Gastroesophageal sphincter (tissue), 4 donors: Measurements from ENCODE around the gene DBR1. TPM values are rescaled to one million over a fixed set of nuclear protein-coding genes. Genes with fewer than 3 reads are reported as not detected.
A peak's percentile ranks its signal among the peaks of the same experiment; 100 is the strongest.

ENCODE experiments used
- ATAC-seq: fragments of 150-250 bp; one replicate; pipeline ENCODE4 v1.9.1; 2016; ENCODE audit warnings: mild to moderate bottlenecking, moderate library complexity
- H3K27ac ChIP-seq, 4 donors: fragments of 200-600 bp; sonication (generic) in 3 of 4; 1 replicate in 3 of 4; 2 replicates in 1 of 4; pipeline ENCODE4 v1.5.1; 2016 to 2019
- H3K27me3 ChIP-seq: fragments of 200-600 bp; sonication (generic); one replicate; pipeline ENCODE4 v1.5.1; 2019
- H3K36me3 ChIP-seq, 2 donors: fragments of 200-600 bp; sonication (generic); one replicate each; pipeline ENCODE4 v1.5.1; 2019; ENCODE audit warnings: control low read depth in 1 of 2
- H3K4me1 ChIP-seq, 3 donors: fragments of 200-600 bp; sonication (generic); 1 replicate in 2 of 3; 2 replicates in 1 of 3; pipeline ENCODE4 v1.5.1; 2016 to 2019; ENCODE audit warnings: control low read depth in 2 of 3
- H3K4me3 ChIP-seq, 2 donors: fragments of 200-600 bp; sonication (generic); one replicate each; pipeline ENCODE4 v1.5.1; 2019; ENCODE audit warnings: mild to moderate bottlenecking in 1 of 2, moderate library complexity in 1 of 2
- H3K9me3 ChIP-seq, 3 donors: fragments of 200-600 bp; sonication (generic); one replicate each; pipeline ENCODE4 v1.5.1; 2017 to 2019; ENCODE audit warnings: control low read depth in 2 of 3
- EP300 ChIP-seq: sonication (generic); formaldehyde crosslinking; IDR thresholded peaks from one replicate; pipeline ENCODE4 v1.6.1; 2017; ENCODE audit warnings: antibody characterized with exemption, mild to moderate bottlenecking
- POLR2A ChIP-seq, 2 donors: fragments of 450-650 bp; IDR thresholded peaks; one replicate each; pipeline ENCODE4 v1.6.1; 2017; ENCODE audit warnings: antibody characterized with exemption in 2 of 2, mild to moderate bottlenecking in 2 of 2, moderate library complexity in 1 of 2
- POLR2AphosphoS5 ChIP-seq: sonication (generic); formaldehyde crosslinking; IDR thresholded peaks from one replicate; pipeline ENCODE4 v1.6.1; 2017; ENCODE audit warnings: antibody characterized with exemption
- WGBS, 2 donors: methylation state at CpG; one replicate each; pipeline ENCODE4 v1.1.5; 2018; ENCODE audit warnings: low coverage in 1 of 2; 5-methylcytosine and 5-hydroxymethylcytosine counted together
- total RNA-seq, 4 donors: library from RNA; depleted of rRNA; stranded (reverse); fragments of >200 nt; gene quantifications; one replicate each; pipeline ENCODE4 v1.1.0, GENCODE V29; 2016
- TF ChIP-seq, protein P1 (sequence below), 4 experiments: fragments of 200-600 bp in 2 of 4; fragments of 450-650 bp in 2 of 4; sonication (generic) in 1 of 4; IDR thresholded peaks; one replicate each; pipeline ENCODE4 v1.5.1; 2017 to 2019; ENCODE audit warnings: antibody characterized with exemption in 4 of 4, mild to moderate bottlenecking in 2 of 4, moderate library complexity in 2 of 4

The DBR1 gene
- total RNA-seq, 4 donors from 2014 or later = 11.2 to 16.4 (median 14.2) TPM

DNA sequence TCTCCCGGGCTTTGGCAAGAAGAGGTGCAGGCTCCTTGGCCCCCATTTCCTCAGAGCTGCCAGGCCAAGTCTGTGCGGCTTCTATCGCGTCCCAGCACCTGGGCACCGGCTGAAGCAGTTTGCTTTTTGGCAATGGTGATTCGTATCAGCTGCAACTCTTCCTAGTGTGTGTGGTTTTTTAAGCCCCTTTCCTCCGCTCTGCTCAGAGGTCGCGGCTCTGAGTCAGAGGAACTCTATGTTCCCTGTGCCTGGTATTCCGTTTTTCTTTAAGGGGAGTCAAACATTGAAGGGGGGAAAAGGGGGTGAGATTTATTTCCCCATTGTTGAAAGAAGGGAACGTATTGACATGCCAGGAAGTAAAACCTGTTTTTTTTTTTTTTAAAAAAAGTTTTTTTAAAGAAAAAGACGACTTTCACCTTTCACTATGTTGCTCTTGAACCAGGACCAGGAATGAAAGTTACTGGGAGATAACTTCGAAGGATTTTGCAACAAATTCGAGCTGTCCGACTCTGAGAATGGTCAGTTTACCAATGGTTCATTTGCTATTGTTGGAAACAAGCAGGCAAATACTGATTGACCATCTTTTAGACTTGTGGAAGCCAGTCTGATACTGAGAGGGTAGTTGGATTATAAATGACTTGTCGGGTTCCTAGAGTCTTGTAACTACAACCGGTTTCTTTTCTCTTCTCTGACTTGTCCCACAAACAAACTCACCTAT lies 13.5 kb upstream of the DBR1 start:
- Histone ChIP-seq H3K9me3 (no peaks in the 10 kb centered on the region), H3K4me1 (peaks cover 7 to 53% (median 12%) of the 10 kb centered on the region in 3 donors), H3K27me3 (no peaks in the 10 kb centered on the region), H3K27ac (peak overlapping the region; percentile 95 to 99 (median 98)), H3K36me3 (peaks cover 0 to 12% of the 10 kb centered on the region in 2 donors), H3K4me3 (peak overlapping the region; percentile 95)
- WGBS, 2 donors = 5 to 13% methylated on average over 4 to 10 of the region's 17 CpGs
- TF ChIP-seq POLR2AphosphoS5 (peak; percentile 96), POLR2A (IDR thresholded peaks at IDR 0.05) (peak in 1 of 2 donors; percentile 37)
- TF ChIP-seq, protein P1, sequence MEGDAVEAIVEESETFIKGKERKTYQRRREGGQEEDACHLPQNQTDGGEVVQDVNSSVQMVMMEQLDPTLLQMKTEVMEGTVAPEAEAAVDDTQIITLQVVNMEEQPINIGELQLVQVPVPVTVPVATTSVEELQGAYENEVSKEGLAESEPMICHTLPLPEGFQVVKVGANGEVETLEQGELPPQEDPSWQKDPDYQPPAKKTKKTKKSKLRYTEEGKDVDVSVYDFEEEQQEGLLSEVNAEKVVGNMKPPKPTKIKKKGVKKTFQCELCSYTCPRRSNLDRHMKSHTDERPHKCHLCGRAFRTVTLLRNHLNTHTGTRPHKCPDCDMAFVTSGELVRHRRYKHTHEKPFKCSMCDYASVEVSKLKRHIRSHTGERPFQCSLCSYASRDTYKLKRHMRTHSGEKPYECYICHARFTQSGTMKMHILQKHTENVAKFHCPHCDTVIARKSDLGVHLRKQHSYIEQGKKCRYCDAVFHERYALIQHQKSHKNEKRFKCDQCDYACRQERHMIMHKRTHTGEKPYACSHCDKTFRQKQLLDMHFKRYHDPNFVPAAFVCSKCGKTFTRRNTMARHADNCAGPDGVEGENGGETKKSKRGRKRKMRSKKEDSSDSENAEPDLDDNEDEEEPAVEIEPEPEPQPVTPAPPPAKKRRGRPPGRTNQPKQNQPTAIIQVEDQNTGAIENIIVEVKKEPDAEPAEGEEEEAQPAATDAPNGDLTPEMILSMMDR (IDR thresholded peaks at IDR 0.05) = no peak
- ATAC-seq = peak; percentile 72

DNA sequence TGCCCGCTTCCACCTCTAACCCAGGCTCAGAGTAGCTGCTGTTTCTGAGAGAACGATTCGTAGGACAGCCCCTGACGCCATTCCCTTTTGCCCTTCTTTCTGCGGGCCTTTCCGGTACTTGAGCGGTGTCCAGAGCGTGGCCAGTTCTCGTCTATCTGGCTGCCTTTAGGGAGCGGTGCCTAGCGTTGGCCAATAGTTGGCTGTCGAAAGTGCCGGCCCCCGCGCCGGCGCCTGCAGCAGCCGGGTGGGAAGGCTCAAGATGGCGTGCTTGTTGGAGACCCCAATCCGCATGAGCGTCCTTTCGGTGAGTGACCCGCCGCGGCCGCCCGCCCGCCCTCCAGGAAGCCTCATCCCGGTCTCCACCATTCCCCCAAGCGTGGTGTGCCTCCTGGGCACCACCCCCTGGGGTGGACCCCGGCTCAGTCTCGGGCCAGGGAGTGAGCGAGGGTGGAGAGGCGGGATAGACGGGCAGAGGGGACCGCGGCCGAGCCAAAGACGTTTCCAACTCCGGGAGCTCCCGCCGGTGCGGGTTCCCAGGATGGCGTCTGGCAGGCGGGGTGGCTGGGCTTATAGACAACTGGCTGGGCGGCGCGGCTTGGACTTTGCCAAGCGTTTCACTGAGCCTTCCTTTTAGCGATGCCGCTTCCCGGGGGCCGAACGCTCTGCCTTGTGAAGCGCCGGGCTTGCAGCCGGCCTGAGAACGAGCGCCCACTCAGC lies 12.7 kb upstream of the DBR1 start, which contains the start of gene ARMC8:
TSS of gene ARMC8 (plus strand) at position 6 of the 717 bp plus-strand sequence. CDS start at position 260, 254 bp downstream.
- peak; percentile 61 for ATAC-seq
- Histone ChIP-seq H3K36me3 (peaks cover 0 to 6% of the 10 kb centered on the region in 2 donors), H3K27ac (peak within 1 kb of the TSS; percentile 95 to 99 (median 98)), H3K9me3 (no peaks in the 10 kb centered on the region), H3K4me3 (peak within 1 kb of the TSS; percentile 95), H3K4me1 (peaks cover 7 to 46% (median 12%) of the 10 kb centered on the region in 3 donors), H3K27me3 (no peaks in the 10 kb centered on the region)
- TF ChIP-seq EP300 (no peak), POLR2AphosphoS5 (peak; percentile 91), POLR2A (IDR thresholded peaks at IDR 0.05) (peak; percentile 51 to 55)
- WGBS, 2 donors = 0 to 10% methylated on average over 2 to 6 of the region's 59 CpGs

DNA sequence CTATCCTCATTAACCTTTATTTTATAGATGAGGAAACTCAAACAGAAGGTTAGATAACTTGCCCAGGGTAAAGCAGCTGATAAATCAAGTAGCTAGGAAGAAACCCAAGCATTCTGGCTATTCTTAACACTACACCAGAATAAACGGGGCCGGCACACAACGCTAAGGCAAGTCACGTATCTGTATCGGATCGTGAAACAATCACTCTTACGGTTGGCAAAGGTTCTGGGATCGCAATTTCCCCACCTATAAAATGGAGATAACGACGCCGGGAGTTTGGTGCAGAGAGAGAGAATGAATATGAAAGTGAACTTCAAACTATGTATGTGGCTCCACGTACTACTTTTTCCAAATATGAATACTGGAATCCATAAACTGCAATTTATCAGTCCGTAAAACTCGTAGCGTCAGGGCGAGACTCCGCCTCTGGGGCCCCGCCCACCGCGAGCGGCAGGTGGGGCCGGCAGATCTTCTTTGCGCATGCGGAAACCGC lies 12.1 kb upstream of the DBR1 start:
- no peaks in the 10 kb centered on the region for H3K27me3 ChIP-seq
- ATAC-seq = peak; percentile 95
- H3K27ac ChIP-seq = peak overlapping the region; percentile 95 to 99 (median 98)
- H3K36me3 ChIP-seq = peaks cover 0 to 4% of the 10 kb centered on the region in 2 donors
- no peaks in the 10 kb centered on the region for H3K9me3 ChIP-seq
- TF ChIP-seq EP300 (no peak), POLR2AphosphoS5 (no peak), POLR2A (IDR thresholded peaks at IDR 0.05) (no peak)
- TF ChIP-seq, protein P1 (IDR thresholded peaks at IDR 0.05) = no peak
- peak overlapping the region; percentile 95 for H3K4me3 ChIP-seq
- peaks cover 7 to 42% (median 12%) of the 10 kb centered on the region in 3 donors for H3K4me1 ChIP-seq
- WGBS, 2 donors = 0 to 1% methylated on average over 23 of the region's 25 CpGs

DNA sequence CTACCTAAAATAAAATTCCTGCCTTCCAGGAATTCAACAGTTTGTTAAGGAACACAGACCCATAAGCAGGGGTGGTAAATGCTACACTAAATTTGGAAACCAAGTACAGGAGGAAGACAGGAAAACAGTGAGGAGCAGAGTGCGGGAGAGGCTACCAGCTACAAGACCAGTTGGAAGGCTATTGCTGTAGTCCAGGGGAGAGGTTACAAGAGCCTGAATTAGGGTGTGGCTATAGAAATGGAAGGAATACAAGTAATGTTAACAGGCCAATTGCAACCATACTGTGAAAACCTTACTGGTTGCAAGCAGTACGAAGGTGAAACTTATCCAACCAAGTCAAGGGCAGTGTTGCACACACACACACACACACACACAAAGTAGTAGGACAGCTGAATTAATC lies 11.5 kb upstream of the DBR1 start:
- peak overlapping the region in 3 of 4 donors; percentile 95 to 99 (median 98) for H3K27ac ChIP-seq
- no peaks in the 10 kb centered on the region for H3K27me3 ChIP-seq
- ATAC-seq = no peak
- H3K4me3 ChIP-seq = peak overlapping the region in 1 of 2 donors; percentile 95
- peaks cover 0 to 4% of the 10 kb centered on the region in 2 donors for H3K36me3 ChIP-seq
- H3K4me1 ChIP-seq = peaks cover 7 to 35% (median 12%) of the 10 kb centered on the region in 3 donors
- H3K9me3 ChIP-seq = no peaks in the 10 kb centered on the region
- TF ChIP-seq, protein P1 (IDR thresholded peaks at IDR 0.05) = no peak
- TF ChIP-seq POLR2AphosphoS5 (no peak), POLR2A (IDR thresholded peaks at IDR 0.05) (no peak), EP300 (no peak)
- 84 to 88% methylated on average over 2 of the region's 2 CpGs for WGBS, 2 donors

DNA sequence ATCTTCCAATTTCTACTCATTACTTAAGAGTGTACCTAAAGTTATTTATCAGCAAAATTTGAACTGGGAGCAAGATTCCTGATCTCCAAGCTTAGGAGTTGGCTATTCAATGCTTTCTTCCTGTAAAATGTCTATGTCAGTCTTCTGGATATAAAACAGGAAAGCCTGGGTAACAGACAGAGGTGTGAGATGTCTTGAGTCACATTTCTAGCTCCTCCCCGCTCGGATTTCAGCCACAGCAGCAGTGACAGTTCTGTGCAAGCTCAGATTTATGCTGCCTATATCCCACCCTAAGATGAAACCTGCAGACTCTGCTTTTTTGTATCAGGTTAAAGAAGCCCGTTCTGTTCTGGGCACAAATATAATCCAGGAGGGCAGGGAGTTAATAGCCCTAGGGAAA lies 10.3 kb upstream of the DBR1 start:
- H3K27ac ChIP-seq = no peak overlapping the region
- 44 to 60% methylated on average over 1 to 3 of the region's 3 CpGs for WGBS, 2 donors
- no peaks in the 10 kb centered on the region for H3K36me3 ChIP-seq
- TF ChIP-seq, protein P1 (IDR thresholded peaks at IDR 0.05) = no peak
- TF ChIP-seq POLR2AphosphoS5 = no peak
- TF ChIP-seq POLR2A (IDR thresholded peaks at IDR 0.05) = no peak
- no peak for TF ChIP-seq EP300
- H3K27me3 ChIP-seq = no peaks in the 10 kb centered on the region
- ATAC-seq = no peak
- H3K4me3 ChIP-seq = no peak overlapping the region
- peaks cover 4 to 23% (median 12%) of the 10 kb centered on the region in 3 donors for H3K4me1 ChIP-seq
- H3K9me3 ChIP-seq = no peaks in the 10 kb centered on the region
